ENCODE results near the gene FBL.
"Not testable (repeated sequence)": the region's sequence is repeated elsewhere in the genome, so short reads cannot be mapped to it uniquely, and the experiment has no call there.

FBL gene

DNA sequence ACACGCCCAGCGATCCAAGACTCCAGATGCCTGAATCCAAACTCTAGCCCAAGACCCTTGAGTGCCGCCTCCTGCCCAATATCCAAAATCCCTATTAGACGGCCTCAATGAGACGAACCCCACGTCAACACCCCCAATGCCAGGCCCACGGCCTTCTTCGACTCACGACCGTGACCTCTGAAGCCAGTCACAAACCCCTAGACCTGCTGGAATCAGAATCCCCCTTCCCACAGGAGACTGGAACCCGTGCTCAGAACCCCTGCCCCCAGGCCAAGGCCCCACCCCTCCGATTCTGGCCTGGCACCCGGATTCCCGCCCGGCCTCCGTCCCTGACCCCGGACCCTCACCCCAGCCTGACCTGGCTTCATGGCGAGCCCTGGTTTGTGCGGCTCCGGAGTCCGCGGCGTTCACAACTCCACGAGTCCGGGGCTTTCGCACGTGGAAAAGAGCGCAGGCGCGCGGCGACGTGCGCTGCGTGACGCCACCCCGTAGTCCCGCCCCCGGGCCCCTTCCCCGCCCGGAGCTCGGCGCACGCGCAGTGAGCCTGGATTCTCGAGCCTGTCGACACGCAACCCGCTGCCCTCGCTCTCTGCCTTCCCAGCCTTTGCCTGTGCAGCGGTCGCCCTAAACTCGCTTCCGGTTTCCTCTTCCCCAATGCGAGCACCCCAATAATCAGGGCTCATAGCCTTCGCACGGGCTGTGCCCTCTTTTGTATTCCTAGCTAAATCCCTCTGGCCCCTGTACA lies at the start of gene FBL:
Gene FBL, minus strand, starts transcription at position 447 of the 745 bp plus-strand sequence. Its CDS starts 79 bp downstream, at position 368.
- TF ChIP-seq CTCF (IDR thresholded peaks at IDR 0.05; ENCODE audit: low read depth, low read length) (no peak), EZH2phosphoT487 (IDR thresholded peaks at IDR 0.05; ENCODE audit: low read depth) (no peak)
- Histone ChIP-seq H3K36me3 (replicated peaks; ENCODE audit: low read depth, low read length) (peaks cover 3% of the 10 kb centered on the region), H3K4me2 (ENCODE audit: low read length) (peak within 1 kb of the TSS; percentile 96), H3K27ac (ENCODE audit: low read length) (peak within 1 kb of the TSS; percentile 48), H3K4me3 (ENCODE audit: low read length) (peak within 1 kb of the TSS; percentile 79), H2AFZ (ENCODE audit: low read depth, low read length) (peak within 1 kb of the TSS; percentile 91), H3K9ac (ENCODE audit: low read length) (peak within 1 kb of the TSS; percentile 88), H3K27me3 (ENCODE audit: low read depth, low read length) (no peaks in the 10 kb centered on the region), H3K4me1 (ENCODE audit: low read length) (peaks cover 30% of the 10 kb centered on the region), H3K9me3 (ENCODE audit: insufficient read depth, low read length) (no peaks in the 10 kb centered on the region), H3K79me2 (ENCODE audit: low read length) (peaks cover 55% of the 10 kb centered on the region), H4K20me1 (ENCODE audit: insufficient read depth, low read length) (peaks cover 40% of the 10 kb centered on the region)

DNA sequence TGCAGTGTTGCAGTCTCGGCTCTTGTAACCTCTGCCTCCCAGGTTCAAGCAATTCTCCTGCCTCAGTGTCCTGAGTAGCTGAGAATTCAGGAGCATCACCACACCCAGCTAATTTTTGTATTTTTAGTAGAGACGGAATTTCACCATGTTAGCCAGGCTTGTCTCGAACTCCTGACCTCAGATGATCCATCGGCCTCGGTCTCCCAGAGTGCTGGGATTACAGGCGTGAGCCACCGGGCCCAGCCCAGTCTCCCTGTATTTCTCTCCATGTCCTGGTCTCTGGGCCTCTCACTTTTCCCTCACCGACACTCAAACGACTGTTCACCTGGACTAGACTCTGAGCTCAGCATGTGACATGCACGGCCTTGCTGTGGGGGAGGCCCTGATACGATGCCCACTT lies 48.9 kb upstream of the FBL start:
- H3K4me1 ChIP-seq (ENCODE audit: low read length); H3K4me3 ChIP-seq (ENCODE audit: low read length); H2AFZ ChIP-seq (ENCODE audit: low read depth, low read length); H3K9me3 ChIP-seq (ENCODE audit: insufficient read depth, low read length); H4K20me1 ChIP-seq (ENCODE audit: insufficient read depth, low read length); H3K9ac ChIP-seq (ENCODE audit: low read length); H3K4me2 ChIP-seq (ENCODE audit: low read length); H3K79me2 ChIP-seq (ENCODE audit: low read length); H3K27me3 ChIP-seq (ENCODE audit: low read depth, low read length); H3K27ac ChIP-seq (ENCODE audit: low read length); H3K36me3 ChIP-seq (replicated peaks; ENCODE audit: low read depth, low read length): not testable (repeated sequence)

- not testable (repeated sequence) for H3K4me3 ChIP-seq (ENCODE audit: low read length); H3K36me3 ChIP-seq (replicated peaks; ENCODE audit: low read depth, low read length); H3K4me2 ChIP-seq (ENCODE audit: low read length); H3K27ac ChIP-seq (ENCODE audit: low read length); H3K27me3 ChIP-seq (ENCODE audit: low read depth, low read length); H3K4me1 ChIP-seq (ENCODE audit: low read length); H3K9me3 ChIP-seq (ENCODE audit: insufficient read depth, low read length); H3K79me2 ChIP-seq (ENCODE audit: low read length); H4K20me1 ChIP-seq (ENCODE audit: insufficient read depth, low read length); H2AFZ ChIP-seq (ENCODE audit: low read depth, low read length); H3K9ac ChIP-seq (ENCODE audit: low read length)
Measured at GRCh38 chr19:39894236-39894606, 48.0 kb upstream of the FBL start.

GRCh38 chr19:39893366-39894235 lies 47.4 kb upstream of the FBL start:
- H3K9ac ChIP-seq (ENCODE audit: low read length); H3K9me3 ChIP-seq (ENCODE audit: insufficient read depth, low read length); H3K79me2 ChIP-seq (ENCODE audit: low read length); H3K27me3 ChIP-seq (ENCODE audit: low read depth, low read length); H3K4me2 ChIP-seq (ENCODE audit: low read length); H3K36me3 ChIP-seq (replicated peaks; ENCODE audit: low read depth, low read length); H3K4me3 ChIP-seq (ENCODE audit: low read length); H2AFZ ChIP-seq (ENCODE audit: low read depth, low read length); H3K4me1 ChIP-seq (ENCODE audit: low read length); H4K20me1 ChIP-seq (ENCODE audit: insufficient read depth, low read length); H3K27ac ChIP-seq (ENCODE audit: low read length): not testable (repeated sequence)

DNA sequence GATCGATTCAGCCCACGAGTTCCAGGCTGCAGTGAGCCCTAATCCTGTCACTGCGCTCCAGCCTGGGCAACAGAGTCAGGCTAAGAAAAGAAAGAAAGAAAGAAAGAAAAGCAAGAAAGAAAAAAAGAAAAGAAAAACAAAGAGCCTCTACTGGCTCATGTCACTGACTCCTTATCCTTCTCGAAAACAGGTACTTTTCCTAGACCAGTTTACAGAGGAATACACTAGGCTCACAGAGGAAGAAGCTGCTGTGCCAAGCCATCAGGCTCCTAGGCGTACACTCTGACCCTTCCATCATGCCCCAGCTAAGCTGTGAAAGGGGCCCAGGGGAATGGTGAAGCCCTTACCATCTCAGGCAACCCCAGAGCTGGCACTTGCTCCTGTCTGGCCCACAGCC lies 46.3 kb upstream of the FBL start:
- H3K27ac ChIP-seq (ENCODE audit: low read length); H4K20me1 ChIP-seq (ENCODE audit: insufficient read depth, low read length); H3K36me3 ChIP-seq (replicated peaks; ENCODE audit: low read depth, low read length); H3K9ac ChIP-seq (ENCODE audit: low read length); H2AFZ ChIP-seq (ENCODE audit: low read depth, low read length); H3K27me3 ChIP-seq (ENCODE audit: low read depth, low read length); H3K79me2 ChIP-seq (ENCODE audit: low read length); H3K4me3 ChIP-seq (ENCODE audit: low read length); H3K9me3 ChIP-seq (ENCODE audit: insufficient read depth, low read length); H3K4me1 ChIP-seq (ENCODE audit: low read length); H3K4me2 ChIP-seq (ENCODE audit: low read length): not testable (repeated sequence)

DNA sequence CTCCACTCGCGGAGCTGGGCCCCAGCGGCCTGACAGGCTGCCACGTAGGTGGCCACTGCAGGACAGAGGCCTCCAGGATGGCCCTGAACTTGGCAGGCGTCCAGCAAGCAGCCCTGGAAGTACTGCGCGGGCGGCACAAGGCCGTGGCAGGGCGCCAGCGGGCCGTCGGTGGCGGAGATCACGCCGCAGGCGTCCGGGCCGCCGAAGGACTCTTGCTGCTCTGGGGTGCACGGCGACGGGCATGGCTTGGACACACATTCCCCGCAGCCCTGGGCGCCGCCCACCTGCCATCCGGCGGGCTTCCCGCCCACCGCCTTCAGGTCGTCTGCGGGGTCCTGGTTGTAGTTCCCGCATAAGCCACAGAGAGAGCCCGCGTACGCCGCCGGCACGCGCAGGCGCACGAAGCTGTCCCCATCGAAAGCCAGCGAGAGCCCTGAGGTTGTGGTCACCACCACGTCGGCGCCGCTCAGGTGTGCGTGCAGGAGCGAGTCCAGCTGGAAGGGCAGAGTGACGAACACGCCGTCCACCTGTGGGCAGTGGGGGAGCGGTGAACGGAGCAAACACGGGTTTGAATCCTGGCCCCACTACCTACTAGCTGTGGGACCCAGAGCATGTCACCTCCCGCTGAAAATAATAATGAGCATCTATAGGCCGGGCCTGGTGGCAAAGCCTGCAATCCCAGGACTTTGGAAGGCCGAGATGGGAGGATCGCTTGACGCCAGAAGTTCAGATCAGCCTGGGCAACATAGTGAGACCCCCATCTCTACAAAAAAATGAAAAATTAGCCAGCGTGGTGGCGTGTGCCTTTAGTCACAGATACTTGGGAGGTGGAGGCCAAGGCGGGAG lies 45.7 kb upstream of the FBL start:
- not testable (repeated sequence) for H3K27me3 ChIP-seq (ENCODE audit: low read depth, low read length); H3K79me2 ChIP-seq (ENCODE audit: low read length); H3K4me1 ChIP-seq (ENCODE audit: low read length); H3K4me2 ChIP-seq (ENCODE audit: low read length); H3K27ac ChIP-seq (ENCODE audit: low read length); H2AFZ ChIP-seq (ENCODE audit: low read depth, low read length); H3K9ac ChIP-seq (ENCODE audit: low read length); H3K36me3 ChIP-seq (replicated peaks; ENCODE audit: low read depth, low read length); H3K4me3 ChIP-seq (ENCODE audit: low read length); H3K9me3 ChIP-seq (ENCODE audit: insufficient read depth, low read length); H4K20me1 ChIP-seq (ENCODE audit: insufficient read depth, low read length)
